H9 (cell line): ENCODE measurements around the gene PRKCZ. TPM values are rescaled to one million over a fixed set of nuclear protein-coding genes. Genes with fewer than 3 reads are reported as not detected.

Experiments used
- DNase-seq: peaks from one replicate; pipeline ENCODE4 v3.0.0-alpha.2; 2017
- H2AFZ ChIP-seq: one replicate; pipeline ENCODE4 v1.6.1; 2013; ENCODE audit warnings: mild to moderate bottlenecking, low read length, control low read depth, moderate library complexity
- H2AK5ac ChIP-seq: 2 replicates; pipeline ENCODE4 v1.6.1; 2013; ENCODE audit warnings: low read length, control low read depth, mixed read lengths; ENCODE audit not compliant: insufficient read length
- H2BK120ac ChIP-seq: one replicate; pipeline ENCODE4 v1.6.1; 2013; ENCODE audit warnings: low read depth, mild to moderate bottlenecking, low read length, control low read depth, inconsistent platforms; ENCODE audit not compliant: poor library complexity, severe bottlenecking
- H2BK12ac ChIP-seq: 2 replicates; pipeline ENCODE4 v1.6.1; 2013; ENCODE audit warnings: low read length, control low read depth, mixed read lengths, low read depth; ENCODE audit not compliant: insufficient read length
- H2BK15ac ChIP-seq: 2 replicates; pipeline ENCODE4 v1.6.1; 2013; ENCODE audit warnings: low read depth, low read length, control low read depth
- H2BK20ac ChIP-seq: one replicate; pipeline ENCODE4 v1.6.1; 2013; ENCODE audit warnings: low read depth, mild to moderate bottlenecking, low read length, control low read depth, inconsistent platforms; ENCODE audit not compliant: poor library complexity, severe bottlenecking
- H2BK5ac ChIP-seq: 2 replicates; pipeline ENCODE4 v1.6.1; 2013; ENCODE audit warnings: low read length, control low read depth, mixed read lengths; ENCODE audit not compliant: insufficient read length
- H3K14ac ChIP-seq: 2 replicates; pipeline ENCODE4 v1.6.1; 2013; ENCODE audit warnings: low read length, control low read depth; ENCODE audit not compliant: insufficient read depth
- H3K18ac ChIP-seq: 2 replicates; pipeline ENCODE4 v1.6.1; 2013; ENCODE audit warnings: low read depth, mild to moderate bottlenecking, mixed read lengths, low read length, control low read depth; ENCODE audit not compliant: insufficient read length
- H3K23ac ChIP-seq: 2 replicates; pipeline ENCODE4 v1.6.1; 2013; ENCODE audit warnings: low read length, control low read depth, mixed read lengths, low read depth; ENCODE audit not compliant: insufficient read length
- H3K23me2 ChIP-seq: 2 replicates; pipeline ENCODE4 v1.6.1; 2013; ENCODE audit warnings: low read depth, mild to moderate bottlenecking, mixed read lengths, low read length, control low read depth; ENCODE audit not compliant: insufficient read length, poor library complexity, severe bottlenecking
- H3K27ac ChIP-seq: 2 replicates; pipeline ENCODE4 v1.5.1; 2013; ENCODE audit warnings: low read length, control low read depth, mixed read lengths, low read depth; ENCODE audit not compliant: insufficient read length
- H3K27me3 ChIP-seq: 2 replicates; pipeline ENCODE4 v1.6.1; 2013; ENCODE audit warnings: low read length, control low read depth, inconsistent platforms; ENCODE audit not compliant: insufficient read depth
- H3K4ac ChIP-seq: 2 replicates; pipeline ENCODE4 v1.6.1; 2013; ENCODE audit warnings: low read depth, mild to moderate bottlenecking, control low read depth, inconsistent platforms, low read length, moderate library complexity
- H3K4me1 ChIP-seq: 2 replicates; pipeline ENCODE4 v1.6.1; 2013; ENCODE audit warnings: low read length, control low read depth, inconsistent platforms; ENCODE audit not compliant: insufficient read depth
- H3K4me2 ChIP-seq: 2 replicates; pipeline ENCODE4 v1.6.1; 2013; ENCODE audit warnings: low read length, control low read depth, mixed read lengths; ENCODE audit not compliant: insufficient read length, insufficient read depth
- H3K56ac ChIP-seq: 2 replicates; pipeline ENCODE4 v1.6.1; 2013; ENCODE audit warnings: low read depth, mild to moderate bottlenecking, mixed read lengths, low read length, control low read depth; ENCODE audit not compliant: insufficient read length
- H3K79me1 ChIP-seq: 2 replicates; pipeline ENCODE4 v1.6.1; 2013; ENCODE audit warnings: low read depth, mild to moderate bottlenecking, moderate library complexity, low read length, control low read depth, inconsistent platforms; ENCODE audit not compliant: insufficient read depth, poor library complexity, severe bottlenecking
- H3K79me2 ChIP-seq: 2 replicates; pipeline ENCODE4 v1.6.1; 2013; ENCODE audit warnings: low read length, control low read depth, inconsistent platforms; ENCODE audit not compliant: insufficient read depth
- H3K9ac ChIP-seq: 2 replicates; pipeline ENCODE4 v1.6.1; 2013; ENCODE audit warnings: low read length, control low read depth, mixed read lengths; ENCODE audit not compliant: insufficient read length; ENCODE audit errors: extremely low read depth
- H3K9me3 ChIP-seq: one replicate; pipeline ENCODE4 v1.6.1; 2013; ENCODE audit warnings: low read depth, low read length, inconsistent platforms; ENCODE audit not compliant: control insufficient read depth
- H3T11ph ChIP-seq: one replicate; pipeline ENCODE4 v1.6.1; 2013; ENCODE audit warnings: mild to moderate bottlenecking, low read length, control low read depth, inconsistent platforms
- H4K20me1 ChIP-seq: one replicate; pipeline ENCODE4 v1.6.1; 2013; ENCODE audit not compliant: control insufficient read depth, insufficient read length, insufficient read depth
- H4K5ac ChIP-seq: 2 replicates; pipeline ENCODE4 v1.6.1; 2013; ENCODE audit warnings: low read depth, mild to moderate bottlenecking, mixed read lengths, low read length, control low read depth; ENCODE audit not compliant: insufficient read length
- H4K8ac ChIP-seq: replicated peaks from 2 replicates; pipeline ENCODE4 v1.6.1; 2013; ENCODE audit warnings: low read length, control low read depth, mixed read lengths, low read depth; ENCODE audit not compliant: insufficient read length
- H4K91ac ChIP-seq: 2 replicates; pipeline ENCODE4 v1.6.1; 2013; ENCODE audit warnings: low read depth, mild to moderate bottlenecking, moderate library complexity, mixed read lengths, low read length, control low read depth; ENCODE audit not compliant: insufficient read length
- H3K27ac Mint-ChIP-seq, 3 experiments: 2 replicates in 2 of 3; 3 replicates in 1 of 3; pipeline ENCODE4 v1.8.0; 2020 to 2021; ENCODE audit warnings: mixed read lengths in 3 of 3, mild to moderate bottlenecking in 1 of 3, moderate library complexity in 1 of 3
- H3K27me3 Mint-ChIP-seq: 2 replicates; pipeline ENCODE4 v1.8.0; 2021; ENCODE audit warnings: low read depth, mild to moderate bottlenecking, moderate library complexity, mixed read lengths
- H3K36me3 Mint-ChIP-seq, 3 experiments: 2 replicates in 2 of 3; 3 replicates in 1 of 3; pipeline ENCODE4 v1.8.0; 2020 to 2021; ENCODE audit warnings: low read depth in 3 of 3, mixed read lengths in 3 of 3; ENCODE audit not compliant: insufficient read depth in 1 of 3
- H3K4me1 Mint-ChIP-seq, 2 experiments: 2 replicates each; pipeline ENCODE4 v1.8.0; 2020; ENCODE audit warnings: mixed read lengths in 2 of 2
- H3K4me3 Mint-ChIP-seq, 2 experiments: 2 replicates in 1 of 2; 3 replicates in 1 of 2; pipeline ENCODE4 v1.8.0; 2020 to 2021; ENCODE audit warnings: mild to moderate bottlenecking in 2 of 2, mixed read lengths in 2 of 2, moderate library complexity in 1 of 2
- H3K9me3 Mint-ChIP-seq, 2 experiments: 2 replicates in 1 of 2; 3 replicates in 1 of 2; pipeline ENCODE4 v1.8.0; 2020; ENCODE audit warnings: mild to moderate bottlenecking in 2 of 2, mixed read lengths in 2 of 2, moderate library complexity in 1 of 2
- CTCF ChIP-seq: fragments of 200-600 bp; sonication (generic); conservative IDR thresholded peaks from 3 replicates; pipeline ENCODE4 v1.8.0; 2021; ENCODE audit warnings: antibody characterized with exemption, mild to moderate bottlenecking
- WGBS: extraction: QIAGEN DNeasy Blood & Tissue Kit; methylation state at CpG from one replicate; pipeline ENCODE4 v1.1.7; 2013; ENCODE audit warnings: missing lambda C conversion rate, low lambda C conversion rate, mixed read lengths; ENCODE audit not compliant: insufficient read length; ENCODE audit errors: extremely low coverage; 5-methylcytosine and 5-hydroxymethylcytosine counted together
- total RNA-seq: library from RNA; stranded (reverse); gene quantifications from 2 replicates; pipeline ENCODE4 v1.2.1, GENCODE V29; 2021

PRKCZ gene
- total RNA-seq, 1 experiment from 2014 or later: 48.4 TPM

- Histone ChIP-seq H3K4me1 (no peaks in the 10 kb centered on the region), H4K91ac (no peak overlapping the region), H3K56ac (no peak overlapping the region), H2BK20ac (no peak overlapping the region), H3K9ac (no peak overlapping the region), H3T11ph (no peak overlapping the region), H3K27ac (no peak overlapping the region), H3K18ac (no peak overlapping the region), H4K20me1 (no peaks in the 10 kb centered on the region), H3K23ac (no peak overlapping the region), H3K79me1 (no peaks in the 10 kb centered on the region), H3K14ac (no peak overlapping the region), H2BK120ac (no peak overlapping the region), H3K27me3 (no peaks in the 10 kb centered on the region), H3K4ac (no peak overlapping the region), H3K9me3 (no peaks in the 10 kb centered on the region), H2BK15ac (no peak overlapping the region), H2BK12ac (no peak overlapping the region), H3K23me2 (no peaks in the 10 kb centered on the region), H2AFZ (no peak overlapping the region), H4K8ac (no peak overlapping the region), H2AK5ac (no peak overlapping the region), H3K79me2 (no peaks in the 10 kb centered on the region; the same call in 1 of the 2 replicates), H4K5ac (no peak overlapping the region), H2BK5ac (no peak overlapping the region), H3K4me2 (no peak overlapping the region)
- no peak for DNase-seq
- Mint-ChIP-seq H3K36me3 (peaks cover 12 to 35% (median 34%) of the 10 kb centered on the region in 3 experiments; a peak in 6 of 7 replicates), H3K4me3 (no peak overlapping the region), H3K4me1 (peaks cover 10% of the 10 kb centered on the region in 2 experiments; a peak in 3 of 4 replicates), H3K27me3 (no peaks in the 10 kb centered on the region), H3K9me3 (no peaks in the 10 kb centered on the region), H3K27ac (no peak overlapping the region)
- WGBS: no CpG with 5 or more reads among the region's 16 CpGs
- TF ChIP-seq CTCF: no peak
These were observed 138.1 kb downstream of the PRKCZ start for GRCh38 chr1:2188336-2188735.
